ENCODE data around the gene SDCBP2. TPM values are rescaled to one million over a fixed set of nuclear protein-coding genes. Genes with fewer than 3 reads are reported as not detected.
A peak's percentile ranks its signal among the peaks of the same experiment; 100 is the strongest.

SDCBP2 gene
- total RNA-seq, 6 experiments from 2014 or later = 2.0 to 43.3 (median 16.6) TPM

GRCh38 chr20:1301031-1301529 is 27.9 kb downstream of the SDCBP2 start:
- DNase-seq (no peak), ATAC-seq (no peak)
- Histone ChIP-seq H3K27ac (no peak overlapping the region), H3K36me3 (no peaks in the 10 kb centered on the region), H3K4me3 (no peak overlapping the region), H3K4me1 (no peaks in the 10 kb centered on the region), H3K27me3 (no peaks in the 10 kb centered on the region), H3K9me3 (no peaks in the 10 kb centered on the region)
- intact Hi-C loops (cut with DNase I) = no loop called here
- TF ChIP-seq CTCF (IDR thresholded peaks at IDR 0.05) (no peak), POLR2A (IDR thresholded peaks at IDR 0.05) (no peak)
- WGBS (ENCODE audit: insufficient coverage, low coverage, low lambda C conversion rate, missing lambda C conversion rate) = 50% methylated on average over 8 of the region's 9 CpGs

GRCh38 chr20:1300083-1300840 is 28.7 kb downstream of the SDCBP2 start:
- no peak overlapping the region for H3K27ac ChIP-seq
- WGBS (ENCODE audit: insufficient coverage, low coverage, low lambda C conversion rate, missing lambda C conversion rate) = 83% methylated on average over 1 of the region's 18 CpGs
- H3K4me1 ChIP-seq = no peaks in the 10 kb centered on the region
- intact Hi-C loops (cut with DNase I) = no loop called here
- H3K9me3 ChIP-seq = no peaks in the 10 kb centered on the region
- no peak for TF ChIP-seq POLR2A (IDR thresholded peaks at IDR 0.05)
- no peak for TF ChIP-seq CTCF (IDR thresholded peaks at IDR 0.05)
- no peak overlapping the region for H3K4me3 ChIP-seq
- ATAC-seq (no peak), DNase-seq (no peak)
- H3K27me3 ChIP-seq = no peaks in the 10 kb centered on the region
- no peaks in the 10 kb centered on the region for H3K36me3 ChIP-seq

- H3K9me3 ChIP-seq = no peaks in the 10 kb centered on the region
- H3K27ac ChIP-seq = no peak overlapping the region
- peak in 3 of 4 donors; percentile 15 to 62 (median 53) for ATAC-seq
- WGBS (ENCODE audit: insufficient coverage, low coverage, low lambda C conversion rate, missing lambda C conversion rate) = 100% methylated on average over 2 of the region's 9 CpGs
- no peaks in the 10 kb centered on the region for H3K27me3 ChIP-seq
- intact Hi-C loops (cut with DNase I) = no loop called here
- no peak for DNase-seq
- H3K36me3 ChIP-seq = no peaks in the 10 kb centered on the region
- no peak overlapping the region for H3K4me3 ChIP-seq
- H3K4me1 ChIP-seq = no peaks in the 10 kb centered on the region
- no peak for TF ChIP-seq POLR2A (IDR thresholded peaks at IDR 0.05)
- TF ChIP-seq CTCF (IDR thresholded peaks at IDR 0.05) = no peak
Measured at GRCh38 chr20:1299522-1299921, 29.4 kb downstream of the SDCBP2 start.

- Histone ChIP-seq H3K27me3 (no peaks in the 10 kb centered on the region), H3K9me3 (no peaks in the 10 kb centered on the region), H3K4me1 (no peaks in the 10 kb centered on the region), H3K36me3 (no peaks in the 10 kb centered on the region), H3K27ac (no peak overlapping the region), H3K4me3 (no peak overlapping the region)
- intact Hi-C loops (cut with DNase I) = no loop called here
- 88% methylated on average over 9 of the region's 10 CpGs for WGBS (ENCODE audit: insufficient coverage, low coverage, low lambda C conversion rate, missing lambda C conversion rate)
- TF ChIP-seq POLR2A (IDR thresholded peaks at IDR 0.05) (no peak), CTCF (IDR thresholded peaks at IDR 0.05) (no peak)
- no peak for ATAC-seq
- DNase-seq = no peak
Measured at GRCh38 chr20:1298888-1299511, 29.9 kb downstream of the SDCBP2 start.
